DOHH2 (cell line): ENCODE measurements around the gene IRAK4.

Experiments used
- H3F3A ChIP-seq: fragments of 200-600 bp; sonication (generic), shearing (Covaris generic); 2 replicates; pipeline ENCODE4 v1.6.0; 2016; ENCODE audit warnings: antibody characterized with exemption, mild to moderate bottlenecking; ENCODE audit not compliant: control insufficient read depth, insufficient read depth
- H3K27ac ChIP-seq: fragments of 200-600 bp; sonication (generic); 2 replicates; pipeline ENCODE4 v1.5.1; 2014; ENCODE audit warnings: low read depth, mild to moderate bottlenecking, low read length, moderate library complexity
- H3K27me3 ChIP-seq: fragments of 200-600 bp; sonication (generic); 2 replicates; pipeline ENCODE4 v1.6.1; 2014; ENCODE audit warnings: mild to moderate bottlenecking, low read length, mixed read lengths; ENCODE audit not compliant: control insufficient read depth
- H3K36me3 ChIP-seq: fragments of 200-600 bp; sonication (generic); 2 replicates; pipeline ENCODE4 v1.6.1; 2014; ENCODE audit warnings: mild to moderate bottlenecking, low read length, moderate library complexity, mixed read lengths; ENCODE audit not compliant: control insufficient read depth
- H3K4me1 ChIP-seq: fragments of 200-600 bp; sonication (generic); 2 replicates; pipeline ENCODE4 v1.6.1; 2014; ENCODE audit warnings: mild to moderate bottlenecking, low read length, mixed read lengths; ENCODE audit not compliant: control insufficient read depth
- H3K4me2 ChIP-seq: fragments of 200-600 bp; sonication (generic); 2 replicates; pipeline ENCODE4 v1.6.0; 2014; ENCODE audit warnings: mild to moderate bottlenecking, low read length, moderate library complexity
- H3K4me3 ChIP-seq: fragments of 200-600 bp; sonication (generic); 2 replicates; pipeline ENCODE4 v1.5.1; 2014; ENCODE audit warnings: mild to moderate bottlenecking, low read length, mixed read lengths
- H3K79me2 ChIP-seq: fragments of 200-600 bp; sonication (generic); 2 replicates; pipeline ENCODE4 v1.6.1; 2014; ENCODE audit warnings: mild to moderate bottlenecking, low read length, mixed read lengths; ENCODE audit not compliant: control insufficient read depth
- H3K9me2 ChIP-seq: fragments of 200-600 bp; sonication (generic); replicated peaks from 2 replicates; pipeline ENCODE4 v1.6.1; 2014; ENCODE audit warnings: mild to moderate bottlenecking, low read length, mixed read lengths; ENCODE audit not compliant: control insufficient read depth
- H3K9me3 ChIP-seq: fragments of 200-600 bp; sonication (generic); 2 replicates; pipeline ENCODE4 v1.6.1; 2014; ENCODE audit warnings: antibody characterized with exemption, low read length, mixed read lengths; ENCODE audit not compliant: control insufficient read depth, insufficient read depth
- H4K20me1 ChIP-seq: fragments of 200-600 bp; sonication (generic); 2 replicates; pipeline ENCODE4 v1.6.0; 2014; ENCODE audit warnings: low read depth, mild to moderate bottlenecking, antibody characterized with exemption, low read length, moderate library complexity; ENCODE audit not compliant: control insufficient read depth, insufficient read depth
- CTCF ChIP-seq: fragments of 200-600 bp; sonication (generic); IDR thresholded peaks from one replicate; pipeline ENCODE4 v1.5.1; 2014; ENCODE audit warnings: antibody characterized with exemption, mild to moderate bottlenecking, low read depth, low read length; ENCODE audit not compliant: poor library complexity, severe bottlenecking
- EZH2phosphoT487 ChIP-seq: fragments of 200-600 bp; sonication (generic); IDR thresholded peaks from 2 replicates; pipeline ENCODE4 v1.6.1; 2017; ENCODE audit warnings: borderline replicate concordance, mild to moderate bottlenecking, antibody characterized with exemption, low read length, moderate library complexity, mixed read lengths

Gene IRAK4

GRCh38 chr12:43832463-43833168, 73.9 kb downstream of the IRAK4 start:
- Histone ChIP-seq H3K27me3 (no peaks in the 10 kb centered on the region), H3K9me2 (no peaks in the 10 kb centered on the region), H3K9me3 (no peaks in the 10 kb centered on the region), H3K36me3 (no peaks in the 10 kb centered on the region), H3K4me1 (peaks cover 19% of the 10 kb centered on the region), H3K27ac (no peak overlapping the region), H4K20me1 (no peaks in the 10 kb centered on the region), H3F3A (0 out of 2 replicates have a peak, but pooled peaks cover 3% of the 10 kb centered on the region), H3K79me2 (peaks cover 13% of the 10 kb centered on the region), H3K4me2 (no peak overlapping the region), H3K4me3 (no peak overlapping the region)
- TF ChIP-seq EZH2phosphoT487 (no peak), CTCF (no peak)

GRCh38 chr12:43835264-43835655, 76.5 kb downstream of the IRAK4 start:
- H3K79me2 ChIP-seq: peaks cover 22% of the 10 kb centered on the region
- H3K4me3 ChIP-seq: peak overlapping the region; percentile 79
- no peaks in the 10 kb centered on the region for H3K9me3 ChIP-seq
- H3K36me3 ChIP-seq: no peaks in the 10 kb centered on the region
- peaks cover 35% of the 10 kb centered on the region for H3K4me1 ChIP-seq
- 0 out of 2 replicates have a peak, but pooled peaks cover 3% of the 10 kb centered on the region for H3F3A ChIP-seq
- no peaks in the 10 kb centered on the region for H3K27me3 ChIP-seq
- TF ChIP-seq EZH2phosphoT487: no peak
- no peak for TF ChIP-seq CTCF
- no peaks in the 10 kb centered on the region for H4K20me1 ChIP-seq
- peak overlapping the region; percentile 43; the same call in 1 of the 2 replicates for H3K27ac ChIP-seq
- H3K4me2 ChIP-seq: peak overlapping the region; percentile 95
- no peaks in the 10 kb centered on the region for H3K9me2 ChIP-seq

- Histone ChIP-seq H3K4me3 (peak within 1 kb of the TSS; percentile 79), H3K27me3 (no peaks in the 10 kb centered on the region), H3K9me3 (no peaks in the 10 kb centered on the region), H3F3A (0 out of 2 replicates have a peak, but pooled peaks cover 3% of the 10 kb centered on the region), H3K27ac (peak within 1 kb of the TSS; percentile 43), H3K9me2 (no peaks in the 10 kb centered on the region), H3K4me2 (peak within 1 kb of the TSS; percentile 95), H3K79me2 (peaks cover 22% of the 10 kb centered on the region), H4K20me1 (no peaks in the 10 kb centered on the region), H3K36me3 (no peaks in the 10 kb centered on the region), H3K4me1 (peaks cover 35% of the 10 kb centered on the region)
- no peak for TF ChIP-seq CTCF
- TF ChIP-seq EZH2phosphoT487: no peak
Measured at GRCh38 chr12:43835656-43836474, 77.1 kb downstream of the IRAK4 start, which contains the start of gene TMEM117. Gene TMEM117 (plus strand): TSS chr12:43836081.
